Left ventricle myocardium superior (tissue), 1 donor: ENCODE measurements around the gene TMEM217. TPM values are rescaled to one million over a fixed set of nuclear protein-coding genes. Genes with fewer than 3 reads are reported as not detected.

Experiments
- ATAC-seq: fragments of 200-7000 bp; cut with Tn5 transposase; one replicate; pipeline ENCODE4 v1.9.1; 2020; ENCODE audit warnings: mild to moderate bottlenecking, moderate library complexity
- DNase-seq: peaks from one replicate; pipeline ENCODE4 v3.0.0-alpha.2; 2020
- intact Hi-C: fragments of 100-400 bp; cut with micrococcal nuclease; formaldehyde crosslinking; loops from one replicate; pipeline ENCODE4 v1.11.0; 2022
- total RNA-seq: library from RNA; stranded (reverse); fragmentation: NEBNext Ultra II Directional; extraction: Animal tissue kit (Norgen Biotek cat#: 25700); gene quantifications from one replicate; pipeline ENCODE4 v1.2.1, GENCODE V29; 2021
- donor health status: DM: no; HTN: yes; CAD: no; lungs with severe emphysema.

Gene TMEM217
- total RNA-seq, 1 donor from 2014 or later = not detected

DNA sequence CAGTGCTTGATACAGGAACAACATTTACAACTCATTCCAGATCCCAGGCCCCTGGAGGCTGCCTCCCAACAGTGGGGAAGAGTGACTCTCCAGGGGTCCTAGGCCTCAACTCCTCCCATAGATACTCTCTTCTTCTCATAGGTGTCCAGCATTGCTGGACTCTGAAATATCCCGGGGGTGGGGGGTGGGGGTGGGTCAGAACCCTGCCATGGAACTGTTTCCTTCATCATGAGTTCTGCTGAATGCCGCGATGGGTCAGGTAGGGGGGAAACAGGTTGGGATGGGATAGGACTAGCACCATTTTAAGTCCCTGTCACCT is 83.8 kb downstream of the TMEM217 start:
- DNase-seq (no peak), ATAC-seq (no peak)
- intact Hi-C loops = loop anchor here (5.0 kb wide), 1 partner anchor 117 kb away; no protein-coding TSS in a partner anchor

DNA sequence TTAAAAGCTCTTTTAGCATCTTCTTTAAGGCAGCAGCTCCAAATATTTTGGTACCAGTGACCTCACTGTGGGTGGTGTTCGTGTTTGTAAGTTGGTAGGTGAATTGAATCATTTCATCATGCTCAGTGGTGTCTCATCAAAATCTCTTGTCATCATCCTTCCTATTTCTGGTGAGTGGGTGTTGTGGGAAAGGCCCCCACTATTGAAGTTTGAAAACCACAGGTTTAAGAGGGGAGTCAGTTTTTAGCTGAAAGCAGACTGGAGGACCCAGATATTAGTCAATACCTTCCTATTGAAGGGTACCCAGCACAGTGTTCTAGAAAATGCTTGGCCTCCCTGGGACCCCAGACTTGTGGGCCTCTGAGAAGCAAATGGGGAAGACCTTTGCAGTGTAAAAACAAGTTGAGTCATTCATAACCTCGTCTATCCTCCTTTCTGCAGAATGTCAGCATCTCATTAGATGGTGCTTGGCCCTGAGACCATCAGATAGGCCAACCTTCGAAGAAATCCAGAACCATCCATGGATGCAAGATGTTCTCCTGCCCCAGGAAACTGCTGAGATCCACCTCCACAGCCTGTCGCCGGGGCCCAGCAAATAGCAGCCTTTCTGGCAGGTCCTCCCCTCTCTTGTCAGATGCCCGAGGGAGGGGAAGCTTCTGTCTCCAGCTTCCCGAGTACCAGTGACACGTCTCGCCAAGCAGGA is 84.3 kb downstream of the TMEM217 start:
- intact Hi-C loops = loop anchor here (5.0 kb wide), 1 partner anchor 116 kb away; no protein-coding TSS in a partner anchor
- ATAC-seq (no peak), DNase-seq (no peak)

DNA sequence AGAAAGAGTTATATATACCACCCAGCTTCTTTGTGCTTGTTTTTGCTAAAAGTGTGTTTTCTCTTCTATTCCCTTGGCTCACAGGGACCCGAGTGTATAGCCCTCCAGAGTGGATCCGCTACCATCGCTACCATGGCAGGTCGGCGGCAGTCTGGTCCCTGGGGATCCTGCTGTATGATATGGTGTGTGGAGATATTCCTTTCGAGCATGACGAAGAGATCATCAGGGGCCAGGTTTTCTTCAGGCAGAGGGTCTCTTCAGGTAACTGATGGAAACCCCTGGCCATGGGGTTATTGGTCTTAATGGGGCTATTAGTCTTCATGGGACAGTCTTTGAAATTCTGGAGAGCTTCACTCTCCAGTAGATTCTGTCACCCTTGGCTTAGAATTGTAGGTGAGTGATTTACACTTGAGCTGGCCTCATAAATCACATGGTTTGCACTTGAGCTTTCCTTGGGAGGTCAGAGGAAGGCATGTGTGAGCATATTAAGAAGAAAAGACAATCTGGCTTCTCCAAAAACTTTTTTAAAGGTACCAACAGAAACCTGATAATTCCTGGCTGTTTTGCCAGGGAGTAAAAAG is 84.9 kb downstream of the TMEM217 start:
- DNase-seq = no peak
- no peak for ATAC-seq
- intact Hi-C loops = loop anchor here (5.0 kb wide), 1 partner anchor 116 kb away; no protein-coding TSS in a partner anchor

DNA sequence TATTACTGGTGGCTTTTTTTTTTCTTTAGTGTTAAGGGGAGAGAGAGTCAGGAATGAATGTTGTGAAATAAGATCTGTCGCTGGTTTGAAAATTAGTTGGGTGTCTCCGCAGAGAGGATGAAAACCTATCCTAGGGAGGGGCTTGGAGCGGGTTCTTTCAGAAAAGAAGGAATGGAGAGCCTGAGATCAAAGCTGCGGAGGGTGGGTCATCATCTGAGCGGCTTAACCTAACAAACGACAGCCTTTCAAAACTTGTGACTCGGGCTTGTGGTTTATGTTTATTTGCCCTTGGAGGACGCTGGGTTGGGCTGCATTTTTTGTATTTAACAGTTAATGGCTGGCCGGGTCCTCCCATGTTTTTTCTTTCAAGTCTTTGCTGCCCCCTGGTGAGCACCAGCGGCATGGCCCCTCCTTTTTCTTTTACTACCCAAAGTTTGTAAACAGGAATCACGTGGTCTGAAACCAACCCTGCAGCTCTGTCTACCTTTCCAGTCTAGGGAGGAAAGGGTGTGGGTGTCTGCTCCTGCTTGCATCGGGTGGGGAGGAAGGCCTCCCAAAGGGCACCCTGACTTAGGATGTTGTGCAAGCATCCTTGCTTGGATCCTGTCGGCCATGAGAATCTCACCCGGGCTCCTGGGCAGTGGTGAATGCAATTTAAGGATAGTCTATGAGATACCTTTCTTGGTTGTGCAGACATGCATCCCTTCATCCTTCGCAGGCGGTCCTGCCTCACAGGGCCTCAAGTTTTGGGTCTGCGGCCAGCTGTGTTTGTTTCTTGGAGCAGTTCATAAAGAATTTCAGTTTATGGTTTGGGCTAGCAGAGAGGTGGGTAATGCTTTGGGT is 85.8 kb downstream of the TMEM217 start:
- DNase-seq (peak; percentile 82), ATAC-seq (peak; percentile 17)
- intact Hi-C loops = loop anchor here (5.0 kb wide), 1 partner anchor 115 kb away; no protein-coding TSS in a partner anchor

DNA sequence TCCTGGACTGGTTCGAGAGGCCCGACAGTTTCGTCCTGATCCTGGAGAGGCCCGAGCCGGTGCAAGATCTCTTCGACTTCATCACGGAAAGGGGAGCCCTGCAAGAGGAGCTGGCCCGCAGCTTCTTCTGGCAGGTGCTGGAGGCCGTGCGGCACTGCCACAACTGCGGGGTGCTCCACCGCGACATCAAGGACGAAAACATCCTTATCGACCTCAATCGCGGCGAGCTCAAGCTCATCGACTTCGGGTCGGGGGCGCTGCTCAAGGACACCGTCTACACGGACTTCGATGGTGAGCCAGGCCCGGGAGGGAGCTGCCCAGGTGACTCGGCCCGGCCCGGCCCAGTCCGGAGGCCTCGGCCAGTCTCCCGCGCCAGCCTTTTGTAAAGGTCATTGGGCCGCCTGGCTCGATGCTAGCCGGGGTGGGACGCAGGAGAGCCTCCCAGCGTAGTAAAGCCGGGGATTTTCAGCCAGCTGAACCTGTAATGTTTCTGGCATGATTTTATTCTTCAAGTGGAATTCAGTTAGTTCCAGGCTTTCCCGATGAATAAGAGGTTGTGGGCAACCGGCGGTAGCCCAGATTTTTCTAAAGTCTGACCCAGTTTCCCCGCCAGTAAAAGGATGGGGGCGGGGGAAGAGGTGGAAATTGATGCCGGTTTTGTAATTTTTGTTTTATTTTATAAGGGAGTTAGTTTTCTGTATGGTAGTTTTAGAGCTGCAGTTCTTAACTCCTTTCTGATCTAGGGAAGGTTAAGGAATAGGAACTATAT is 86.6 kb downstream of the TMEM217 start:
- peak; percentile 15 for ATAC-seq
- intact Hi-C loops = loop anchor here (5.0 kb wide), 1 partner anchor 114 kb away; no protein-coding TSS in a partner anchor
- DNase-seq = peak; percentile 72

DNA sequence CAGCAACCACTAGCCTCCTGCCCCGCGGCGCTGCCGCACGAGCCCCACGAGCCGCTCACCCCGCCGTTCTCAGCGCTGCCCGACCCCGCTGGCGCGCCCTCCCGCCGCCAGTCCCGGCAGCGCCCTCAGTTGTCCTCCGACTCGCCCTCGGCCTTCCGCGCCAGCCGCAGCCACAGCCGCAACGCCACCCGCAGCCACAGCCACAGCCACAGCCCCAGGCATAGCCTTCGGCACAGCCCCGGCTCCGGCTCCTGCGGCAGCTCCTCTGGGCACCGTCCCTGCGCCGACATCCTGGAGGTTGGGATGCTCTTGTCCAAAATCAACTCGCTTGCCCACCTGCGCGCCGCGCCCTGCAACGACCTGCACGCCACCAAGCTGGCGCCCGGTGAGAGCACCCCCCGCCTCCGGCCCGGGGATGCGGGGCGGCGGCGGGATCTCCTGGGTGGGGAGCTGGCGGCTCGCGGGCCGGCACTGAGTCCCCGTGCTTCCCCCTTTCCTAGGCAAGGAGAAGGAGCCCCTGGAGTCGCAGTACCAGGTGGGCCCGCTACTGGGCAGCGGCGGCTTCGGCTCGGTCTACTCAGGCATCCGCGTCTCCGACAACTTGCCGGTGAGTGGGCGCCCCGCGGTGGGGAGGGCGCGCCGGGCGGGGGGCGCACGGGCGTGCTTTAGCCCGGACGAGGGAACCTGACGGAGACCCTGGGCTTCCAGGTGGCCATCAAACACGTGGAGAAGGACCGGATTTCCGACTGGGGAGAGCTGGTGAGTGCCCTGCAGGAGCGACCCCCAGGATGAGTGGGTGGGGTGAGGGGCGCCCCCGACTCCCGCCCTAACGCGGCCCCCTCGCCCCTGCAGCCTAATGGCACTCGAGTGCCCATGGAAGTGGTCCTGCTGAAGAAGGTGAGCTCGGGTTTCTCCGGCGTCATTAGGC is 87.4 kb downstream of the TMEM217 start:
- ATAC-seq = peak; percentile 30
- intact Hi-C loops = loop anchor here (5.0 kb wide), 1 partner anchor 113 kb away; no protein-coding TSS in a partner anchor

DNA sequence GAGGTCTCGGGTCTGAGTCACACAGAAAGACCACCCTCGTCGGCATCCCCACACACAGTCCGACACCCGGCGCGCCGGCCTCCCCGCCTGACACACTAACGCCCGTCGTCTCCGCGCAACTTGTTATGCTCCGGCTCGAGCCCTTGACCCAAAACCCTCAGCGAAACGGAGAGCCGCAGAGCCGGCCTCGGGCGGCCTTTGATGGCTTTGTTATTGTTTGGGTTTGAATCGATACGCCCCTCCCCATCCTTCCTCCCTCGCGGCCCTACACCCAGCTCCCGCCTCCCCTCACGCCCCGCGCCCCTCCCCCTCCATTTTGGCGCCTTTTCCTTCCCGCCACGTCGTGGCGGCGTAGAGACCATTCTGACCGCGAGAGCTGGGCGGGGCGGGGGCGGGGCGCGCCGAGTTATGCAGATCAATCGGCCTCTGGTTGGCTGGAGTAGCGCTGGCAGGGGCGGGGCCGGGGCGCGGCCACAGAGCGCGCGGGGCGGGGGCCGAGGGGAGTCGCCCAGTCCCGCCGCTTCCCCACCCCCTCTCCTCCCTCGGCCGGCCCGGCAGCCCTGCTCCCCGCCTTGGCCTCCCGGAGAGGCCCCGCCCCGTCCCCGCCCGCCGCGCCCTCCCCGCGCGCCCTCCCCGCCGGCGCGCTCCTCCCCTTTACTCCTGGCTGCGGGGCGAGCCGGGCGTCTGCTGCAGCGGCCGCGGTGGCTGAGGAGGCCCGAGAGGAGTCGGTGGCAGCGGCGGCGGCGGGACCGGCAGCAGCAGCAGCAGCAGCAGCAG is 88.3 kb downstream of the TMEM217 start, which contains the start of gene PIM1:
TSS of gene PIM1 (plus strand) at position 657 of the 777 bp plus-strand sequence. CDS start 424 bp downstream, outside the sequence.
- peak; percentile 100 for DNase-seq
- ATAC-seq = peak; percentile 92
- intact Hi-C loops = loop anchor here (5.0 kb wide), 1 partner anchor 112 kb away; no protein-coding TSS in a partner anchor

More for the DNA sequence above, 87.4 kb downstream of the TMEM217 start:
- peak; percentile 63 for DNase-seq

DNA sequence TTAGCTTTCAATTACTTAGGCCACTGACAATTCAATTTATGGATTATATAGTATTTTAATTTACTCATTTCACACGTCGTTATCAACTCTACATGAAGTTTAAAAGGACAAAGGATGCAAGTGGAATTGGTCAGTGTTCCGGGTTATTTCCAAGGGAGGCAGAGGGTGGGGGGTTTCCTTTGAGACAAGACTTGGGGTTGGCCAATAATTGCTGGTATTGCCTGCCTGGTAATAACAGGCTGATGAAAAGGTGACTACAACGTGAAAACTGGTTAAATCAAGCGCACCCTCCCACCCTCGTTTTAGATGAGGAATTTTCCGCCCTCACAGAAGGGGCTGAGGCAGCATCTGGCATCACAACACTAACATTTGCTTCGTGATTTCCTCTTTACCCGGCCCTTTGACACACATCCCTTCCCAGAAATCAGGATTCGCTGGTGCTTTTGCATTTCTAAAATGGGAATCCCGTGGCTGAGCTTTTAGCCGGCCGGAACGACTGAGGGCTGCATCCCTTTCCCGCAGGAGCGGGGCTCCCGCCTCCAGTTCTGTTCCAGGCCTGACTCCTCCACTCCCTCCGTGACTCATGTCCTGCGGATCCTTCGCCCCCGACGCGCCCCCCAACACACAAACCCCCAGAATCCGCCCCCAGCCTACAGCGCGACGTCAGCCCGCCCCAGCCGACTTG is 89.0 kb downstream of the TMEM217 start:
- intact Hi-C loops = no loop called here
- DNase-seq (no peak), ATAC-seq (peak; percentile 8)

DNA sequence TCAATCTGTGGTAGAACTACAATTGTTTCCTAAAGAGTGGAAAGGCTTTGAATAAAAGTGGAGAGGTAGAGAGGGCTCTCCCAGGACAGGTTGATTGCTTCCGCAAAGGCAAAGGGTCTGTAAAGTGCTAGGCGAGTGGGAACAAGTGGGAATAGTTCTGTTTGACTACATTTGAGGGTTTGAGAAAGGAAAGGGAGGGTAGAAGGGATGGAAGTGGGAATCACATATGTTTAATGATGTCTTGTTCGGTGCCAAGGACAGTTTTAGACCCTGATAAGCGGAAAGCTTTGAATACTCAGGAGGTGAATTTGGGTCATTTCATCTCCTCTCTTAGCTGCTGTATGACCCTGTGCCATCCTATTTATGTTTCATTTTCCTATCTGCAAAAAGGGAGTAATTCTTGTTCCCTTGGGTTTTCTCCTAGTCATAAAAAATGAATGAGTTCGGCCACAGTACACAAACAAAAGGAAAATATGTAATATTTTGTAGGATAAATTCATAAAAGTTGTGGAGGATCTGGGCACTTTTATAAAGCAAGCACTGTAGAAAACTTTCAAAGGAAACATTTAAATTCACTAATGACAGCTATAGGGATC is 89.7 kb downstream of the TMEM217 start:
- ATAC-seq = no peak

DNA sequence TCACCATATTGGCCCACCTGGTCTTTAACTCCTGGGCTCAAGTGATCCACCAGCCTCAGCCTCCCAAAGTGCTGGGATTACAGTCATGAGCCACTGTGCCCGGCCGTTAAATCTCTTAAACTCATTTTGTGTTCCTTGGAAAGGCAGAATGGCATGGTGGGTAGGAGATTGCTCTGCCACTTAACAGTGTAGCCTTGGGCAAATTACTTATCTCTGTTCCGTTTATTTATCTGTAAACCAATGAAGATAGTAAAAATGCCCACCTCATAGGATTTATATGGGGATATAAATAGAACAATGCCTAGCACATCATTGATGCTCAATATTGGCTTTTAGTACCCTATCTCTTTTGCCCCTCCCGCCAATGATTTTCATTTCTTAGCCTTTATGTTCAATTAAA is 95.2 kb downstream of the TMEM217 start:
- intact Hi-C loops = no loop called here
- ATAC-seq = no peak
- DNase-seq = no peak

More for the DNA sequence above, 89.7 kb downstream of the TMEM217 start:
- intact Hi-C loops = no loop called here
- no peak for DNase-seq

Other genes starting within 250 kb of the TMEM217 start
- gene PIM1, start 88.0 kb downstream of the TMEM217 start, total RNA-seq = 35.0 TPM
- gene TBC1D22B, start 372 bp downstream of the TMEM217 start, total RNA-seq = 6.3 TPM
- gene RNF8, start 95.8 kb upstream of the TMEM217 start, total RNA-seq = 15.7 TPM
- gene CMTR1, start 175.1 kb upstream of the TMEM217 start, total RNA-seq = 30.0 TPM
- 26.6 TPM for gene CCDC167, start 241.7 kb upstream of the TMEM217 start, total RNA-seq